Measurements from ENCODE around the gene KIF1A. TPM values are rescaled to one million over a fixed set of nuclear protein-coding genes. Genes with fewer than 3 reads are reported as not detected.
A peak's percentile ranks its signal among the peaks of the same experiment; 100 is the strongest.

Gene KIF1A
- total and polyA plus RNA-seq, 2 of the 13 experiments (the other 11 are each of a cell fraction or from before 2014, with no cell fraction given): 0.01 TPM; not detected in 1

DNA sequence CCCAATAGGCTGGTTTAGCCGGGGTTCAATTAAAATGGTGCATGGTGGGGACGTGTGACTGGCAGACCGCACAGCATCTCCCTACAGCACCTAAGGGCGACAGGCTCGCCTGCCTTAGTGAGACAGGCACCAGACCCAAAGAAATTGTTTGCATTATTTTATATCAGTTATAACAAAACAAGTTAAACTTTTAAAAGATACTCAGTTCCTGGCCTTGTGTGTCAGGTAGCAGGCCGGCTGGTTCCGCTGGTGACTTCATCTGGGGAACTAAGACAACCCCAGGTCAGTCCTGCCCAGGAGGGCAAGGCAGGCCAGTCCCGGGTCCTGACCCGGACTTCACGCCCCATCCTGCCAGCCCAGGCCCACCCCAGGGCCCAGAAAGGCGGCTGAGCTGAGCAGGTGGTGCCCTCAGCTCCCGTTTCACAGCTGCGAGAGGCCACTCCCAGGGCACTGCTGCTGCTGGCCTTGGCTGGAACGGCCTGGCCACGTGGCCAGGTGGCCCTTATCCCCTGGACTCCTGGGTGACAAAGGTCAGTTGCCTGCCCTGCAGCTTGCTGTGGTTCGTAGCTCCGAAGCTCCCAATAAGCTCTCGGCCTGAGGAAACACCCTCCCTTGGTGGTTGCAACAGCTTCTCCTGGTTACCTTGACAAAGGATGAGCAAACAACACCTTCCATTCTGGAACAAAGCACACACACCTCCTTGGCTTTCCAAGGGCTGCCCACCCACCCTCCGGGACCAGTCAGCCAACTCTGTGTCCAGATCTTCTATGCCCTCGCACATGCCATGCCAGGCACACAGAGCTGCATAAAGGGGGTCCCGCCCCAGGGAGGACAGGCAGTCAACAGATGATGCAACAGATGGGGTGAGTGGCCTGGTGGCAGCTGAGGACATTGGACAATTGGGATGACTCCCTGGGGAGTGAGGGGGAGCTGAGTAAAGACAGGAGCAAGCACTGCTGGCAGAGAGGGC lies 37.3 kb upstream of the KIF1A start (continued):
- TF ChIP-seq, protein P1, sequence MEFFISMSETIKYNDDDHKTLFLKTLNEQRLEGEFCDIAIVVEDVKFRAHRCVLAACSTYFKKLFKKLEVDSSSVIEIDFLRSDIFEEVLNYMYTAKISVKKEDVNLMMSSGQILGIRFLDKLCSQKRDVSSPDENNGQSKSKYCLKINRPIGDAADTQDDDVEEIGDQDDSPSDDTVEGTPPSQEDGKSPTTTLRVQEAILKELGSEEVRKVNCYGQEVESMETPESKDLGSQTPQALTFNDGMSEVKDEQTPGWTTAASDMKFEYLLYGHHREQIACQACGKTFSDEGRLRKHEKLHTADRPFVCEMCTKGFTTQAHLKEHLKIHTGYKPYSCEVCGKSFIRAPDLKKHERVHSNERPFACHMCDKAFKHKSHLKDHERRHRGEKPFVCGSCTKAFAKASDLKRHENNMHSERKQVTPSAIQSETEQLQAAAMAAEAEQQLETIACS (CRISPR knock-in tag; IDR thresholded peaks at IDR 0.05): no peak
- TF ChIP-seq, protein P2, sequence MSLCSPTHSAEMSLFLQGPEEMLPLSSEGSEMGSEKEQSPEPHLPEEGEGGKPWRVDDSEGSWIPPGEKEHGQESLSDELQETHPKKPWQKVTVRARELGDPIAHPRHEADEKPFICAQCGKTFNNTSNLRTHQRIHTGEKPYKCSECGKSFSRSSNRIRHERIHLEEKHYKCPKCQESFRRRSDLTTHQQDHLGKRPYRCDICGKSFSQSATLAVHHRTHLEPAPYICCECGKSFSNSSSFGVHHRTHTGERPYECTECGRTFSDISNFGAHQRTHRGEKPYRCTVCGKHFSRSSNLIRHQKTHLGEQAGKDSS (CRISPR knock-in tag; IDR thresholded peaks at IDR 0.05; ENCODE audit: borderline replicate concordance, low read depth): peak; percentile 99
- TF ChIP-seq, protein P3, sequence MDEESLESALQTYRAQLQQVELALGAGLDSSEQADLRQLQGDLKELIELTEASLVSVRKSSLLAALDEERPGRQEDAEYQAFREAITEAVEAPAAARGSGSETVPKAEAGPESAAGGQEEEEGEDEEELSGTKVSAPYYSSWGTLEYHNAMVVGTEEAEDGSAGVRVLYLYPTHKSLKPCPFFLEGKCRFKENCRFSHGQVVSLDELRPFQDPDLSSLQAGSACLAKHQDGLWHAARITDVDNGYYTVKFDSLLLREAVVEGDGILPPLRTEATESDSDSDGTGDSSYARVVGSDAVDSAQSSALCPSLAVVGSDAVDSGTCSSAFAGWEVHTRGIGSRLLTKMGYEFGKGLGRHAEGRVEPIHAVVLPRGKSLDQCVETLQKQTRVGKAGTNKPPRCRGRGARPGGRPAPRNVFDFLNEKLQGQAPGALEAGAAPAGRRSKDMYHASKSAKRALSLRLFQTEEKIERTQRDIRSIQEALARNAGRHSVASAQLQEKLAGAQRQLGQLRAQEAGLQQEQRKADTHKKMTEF (CRISPR knock-in tag; IDR thresholded peaks at IDR 0.05): peak; percentile 96
- TF ChIP-seq SRY (CRISPR knock-in tag; IDR thresholded peaks at IDR 0.05): peak; percentile 97; the same call in 1 of the 2 replicates
- peak; percentile 50 for TF ChIP-seq JARID2 (CRISPR knock-in tag; IDR thresholded peaks at IDR 0.05; ENCODE audit: insufficient replicate concordance)
- no peak for TF ChIP-seq NCOA5 (CRISPR knock-in tag; IDR thresholded peaks at IDR 0.05)
- peak; percentile 81; the same call in 1 of the 2 replicates for TF ChIP-seq ZMYM3 (CRISPR knock-in tag; IDR thresholded peaks at IDR 0.05)
- TF ChIP-seq GTF2F1 (IDR thresholded peaks at IDR 0.05; ENCODE audit: low read length): no peak; the same call in 1 of the 2 replicates
- no peak for TF ChIP-seq NFRKB (IDR thresholded peaks at IDR 0.05)
- TF ChIP-seq MED8 (CRISPR knock-in tag; IDR thresholded peaks at IDR 0.05; ENCODE audit: insufficient replicate concordance): peak; percentile 97
- peak in 1 of 2 experiments; percentile 56; a peak in 1 of 4 replicates for TF ChIP-seq POLR2A (IDR thresholded peaks at IDR 0.05; ENCODE audit: insufficient read depth in 1 of 2, low read depth in 2 of 2, low read length in 2 of 2)
- TF ChIP-seq, protein P4, sequence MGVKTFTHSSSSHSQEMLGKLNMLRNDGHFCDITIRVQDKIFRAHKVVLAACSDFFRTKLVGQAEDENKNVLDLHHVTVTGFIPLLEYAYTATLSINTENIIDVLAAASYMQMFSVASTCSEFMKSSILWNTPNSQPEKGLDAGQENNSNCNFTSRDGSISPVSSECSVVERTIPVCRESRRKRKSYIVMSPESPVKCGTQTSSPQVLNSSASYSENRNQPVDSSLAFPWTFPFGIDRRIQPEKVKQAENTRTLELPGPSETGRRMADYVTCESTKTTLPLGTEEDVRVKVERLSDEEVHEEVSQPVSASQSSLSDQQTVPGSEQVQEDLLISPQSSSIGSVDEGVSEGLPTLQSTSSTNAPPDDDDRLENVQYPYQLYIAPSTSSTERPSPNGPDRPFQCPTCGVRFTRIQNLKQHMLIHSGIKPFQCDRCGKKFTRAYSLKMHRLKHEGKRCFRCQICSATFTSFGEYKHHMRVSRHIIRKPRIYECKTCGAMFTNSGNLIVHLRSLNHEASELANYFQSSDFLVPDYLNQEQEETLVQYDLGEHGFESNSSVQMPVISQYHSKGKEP (CRISPR knock-in tag; IDR thresholded peaks at IDR 0.05): peak; percentile 77; the same call in 1 of the 2 replicates
- 0 out of 2 replicates have a peak, but pooled peaks have one; percentile 75 for TF ChIP-seq NKX3-1 (CRISPR knock-in tag; IDR thresholded peaks at IDR 0.05)
- peak; percentile 76 for TF ChIP-seq JUN (CRISPR knock-in tag; IDR thresholded peaks at IDR 0.05)
- TF ChIP-seq ZMYM4 (CRISPR knock-in tag; IDR thresholded peaks at IDR 0.05): peak; percentile 92
- no peak for TF ChIP-seq PAF1 (CRISPR knock-in tag; IDR thresholded peaks at IDR 0.05)
- TF ChIP-seq ASH2L (IDR thresholded peaks at IDR 0.05; ENCODE audit: insufficient read length, low read depth, low read length): peak; percentile 88
- peak; percentile 86 for TF ChIP-seq KDM1A (CRISPR knock-in tag; IDR thresholded peaks at IDR 0.05)
- TF ChIP-seq KDM6A (CRISPR knock-in tag; IDR thresholded peaks at IDR 0.05; ENCODE audit: low read depth): peak; percentile 88
- TF ChIP-seq, protein P5, sequence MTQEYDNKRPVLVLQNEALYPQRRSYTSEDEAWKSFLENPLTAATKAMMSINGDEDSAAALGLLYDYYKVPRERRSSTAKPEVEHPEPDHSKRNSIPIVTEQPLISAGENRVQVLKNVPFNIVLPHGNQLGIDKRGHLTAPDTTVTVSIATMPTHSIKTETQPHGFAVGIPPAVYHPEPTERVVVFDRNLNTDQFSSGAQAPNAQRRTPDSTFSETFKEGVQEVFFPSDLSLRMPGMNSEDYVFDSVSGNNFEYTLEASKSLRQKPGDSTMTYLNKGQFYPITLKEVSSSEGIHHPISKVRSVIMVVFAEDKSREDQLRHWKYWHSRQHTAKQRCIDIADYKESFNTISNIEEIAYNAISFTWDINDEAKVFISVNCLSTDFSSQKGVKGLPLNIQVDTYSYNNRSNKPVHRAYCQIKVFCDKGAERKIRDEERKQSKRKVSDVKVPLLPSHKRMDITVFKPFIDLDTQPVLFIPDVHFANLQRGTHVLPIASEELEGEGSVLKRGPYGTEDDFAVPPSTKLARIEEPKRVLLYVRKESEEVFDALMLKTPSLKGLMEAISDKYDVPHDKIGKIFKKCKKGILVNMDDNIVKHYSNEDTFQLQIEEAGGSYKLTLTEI (CRISPR knock-in tag; conservative IDR thresholded peaks at IDR 0.05): peak; percentile 44; the same call in 1 of the 2 replicates
- peak; percentile 87 to 94 for TF ChIP-seq EP300 (IDR thresholded peaks at IDR 0.05; ENCODE audit: low read depth in 2 of 2, low read length in 2 of 2)
- TF ChIP-seq EP300 (CRISPR knock-in tag; IDR thresholded peaks at IDR 0.05; ENCODE audit: borderline replicate concordance): peak; percentile 84; the same call in 1 of the 2 replicates
- TF ChIP-seq ZNF468 (CRISPR knock-in tag; IDR thresholded peaks at IDR 0.05): no peak
